ENCODE data around the gene LRRN3.

DNA sequence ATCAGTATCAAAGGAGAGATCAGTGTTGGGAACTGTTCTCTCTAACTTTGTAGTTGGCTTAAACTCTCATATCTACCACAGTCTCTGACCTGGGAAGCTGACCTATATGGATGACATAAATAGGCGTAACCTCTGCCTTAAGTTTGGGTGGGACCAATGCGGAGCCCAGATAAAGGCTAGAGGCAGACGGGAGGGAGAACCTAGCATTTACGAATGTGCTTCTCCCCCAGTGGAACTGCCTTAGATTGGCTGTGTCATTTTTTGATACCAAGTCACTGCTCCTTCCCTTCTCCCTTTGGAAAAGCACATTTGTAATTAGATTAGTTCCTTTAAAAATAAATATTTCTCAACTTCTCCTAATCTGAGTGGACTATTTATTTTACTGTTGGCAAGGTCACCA is 23.7 kb upstream of the LRRN3 start:
- no peak for TF ChIP-seq POLR2A (IDR thresholded peaks at IDR 0.05)
- TF ChIP-seq POLR2AphosphoS5 (IDR thresholded peaks at IDR 0.05) = no peak
